ENCODE data around the gene NAP1L4. TPM values are rescaled to one million over a fixed set of nuclear protein-coding genes. Genes with fewer than 3 reads are reported as not detected.

The NAP1L4 gene
- total RNA-seq, 1 donor from 2014 or later = 156 TPM

DNA sequence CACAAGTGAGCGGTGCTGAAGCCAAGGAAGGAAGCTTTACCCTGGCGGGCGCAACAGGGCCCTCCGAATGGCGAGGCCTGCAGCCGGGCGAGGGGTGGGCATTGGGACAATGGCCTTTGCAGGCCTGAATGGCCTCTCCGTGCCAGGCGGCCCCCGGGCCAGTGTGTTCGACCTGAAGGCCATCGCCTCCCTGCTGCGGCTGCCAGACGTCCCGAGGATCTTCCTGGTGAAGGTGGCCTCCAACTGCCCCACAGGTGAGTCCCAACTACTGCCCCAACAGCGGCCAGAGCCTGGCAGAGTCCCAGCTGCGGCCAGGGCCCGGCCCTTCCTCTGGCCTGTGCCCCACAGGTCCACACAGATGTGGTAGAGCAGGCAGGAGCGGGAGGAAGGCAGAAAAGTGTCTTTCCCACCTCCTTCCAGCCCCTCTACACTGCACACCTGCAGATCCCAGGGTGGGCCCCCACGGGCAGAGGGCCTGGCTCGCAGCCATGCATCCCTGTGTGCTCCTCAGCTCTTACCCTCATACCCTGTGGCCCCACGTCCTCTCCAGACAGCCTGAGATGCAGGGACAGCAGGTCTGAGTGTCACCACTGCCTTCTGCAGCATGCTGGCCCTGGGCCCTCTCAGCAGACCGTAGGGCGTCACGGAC lies 74.2 kb downstream of the NAP1L4 start:
- no peak for DNase-seq (ENCODE audit: low read depth)
- no peak overlapping the region for H3K4me3 ChIP-seq (ENCODE audit: low read depth, low read length)
- TF ChIP-seq, protein P1, sequence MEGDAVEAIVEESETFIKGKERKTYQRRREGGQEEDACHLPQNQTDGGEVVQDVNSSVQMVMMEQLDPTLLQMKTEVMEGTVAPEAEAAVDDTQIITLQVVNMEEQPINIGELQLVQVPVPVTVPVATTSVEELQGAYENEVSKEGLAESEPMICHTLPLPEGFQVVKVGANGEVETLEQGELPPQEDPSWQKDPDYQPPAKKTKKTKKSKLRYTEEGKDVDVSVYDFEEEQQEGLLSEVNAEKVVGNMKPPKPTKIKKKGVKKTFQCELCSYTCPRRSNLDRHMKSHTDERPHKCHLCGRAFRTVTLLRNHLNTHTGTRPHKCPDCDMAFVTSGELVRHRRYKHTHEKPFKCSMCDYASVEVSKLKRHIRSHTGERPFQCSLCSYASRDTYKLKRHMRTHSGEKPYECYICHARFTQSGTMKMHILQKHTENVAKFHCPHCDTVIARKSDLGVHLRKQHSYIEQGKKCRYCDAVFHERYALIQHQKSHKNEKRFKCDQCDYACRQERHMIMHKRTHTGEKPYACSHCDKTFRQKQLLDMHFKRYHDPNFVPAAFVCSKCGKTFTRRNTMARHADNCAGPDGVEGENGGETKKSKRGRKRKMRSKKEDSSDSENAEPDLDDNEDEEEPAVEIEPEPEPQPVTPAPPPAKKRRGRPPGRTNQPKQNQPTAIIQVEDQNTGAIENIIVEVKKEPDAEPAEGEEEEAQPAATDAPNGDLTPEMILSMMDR (conservative IDR thresholded peaks at IDR 0.05; ENCODE audit: low read depth, low read length) = no peak

DNA sequence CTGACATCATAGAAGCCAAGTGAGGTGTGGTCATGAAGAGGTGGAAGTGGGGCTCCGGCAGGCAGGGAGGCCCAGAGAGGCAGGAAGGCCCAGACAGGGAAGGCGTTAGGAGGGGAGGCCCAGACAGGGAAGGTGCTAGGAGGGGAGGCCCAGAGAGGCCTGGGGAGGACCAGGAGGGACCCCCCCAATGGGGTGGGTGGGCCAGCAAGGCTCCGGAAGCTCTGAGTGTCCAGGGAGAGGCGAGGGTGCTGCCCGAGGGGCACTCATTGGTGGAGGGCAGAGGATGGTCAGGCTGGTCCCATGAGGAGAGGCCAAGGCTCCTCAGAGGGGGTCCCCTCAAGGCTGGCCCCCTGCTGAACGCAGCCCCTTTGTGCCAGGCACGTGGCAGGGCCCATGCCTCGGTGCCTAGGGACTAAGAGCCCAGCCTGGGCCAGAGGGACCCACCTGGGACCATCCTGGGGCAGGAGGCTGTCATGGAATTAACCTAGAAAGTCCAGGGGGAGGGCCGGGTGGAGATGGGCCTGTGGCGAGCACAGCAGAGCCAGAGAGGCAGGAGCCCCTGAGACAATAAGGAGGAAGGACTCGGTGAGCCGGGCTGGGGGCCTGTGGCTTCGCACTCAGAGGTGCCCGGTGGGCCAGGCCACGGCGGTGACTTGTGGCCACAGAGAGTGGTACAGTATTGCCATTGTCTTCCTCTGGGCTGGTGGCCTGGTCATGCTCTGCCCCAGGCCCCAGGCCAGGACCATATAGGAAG lies 75.1 kb downstream of the NAP1L4 start:
- DNase-seq (ENCODE audit: low read depth) = no peak
- H3K4me3 ChIP-seq (ENCODE audit: low read depth, low read length) = no peak overlapping the region
- TF ChIP-seq, protein P1 (conservative IDR thresholded peaks at IDR 0.05; ENCODE audit: low read depth, low read length) = no peak

DNA sequence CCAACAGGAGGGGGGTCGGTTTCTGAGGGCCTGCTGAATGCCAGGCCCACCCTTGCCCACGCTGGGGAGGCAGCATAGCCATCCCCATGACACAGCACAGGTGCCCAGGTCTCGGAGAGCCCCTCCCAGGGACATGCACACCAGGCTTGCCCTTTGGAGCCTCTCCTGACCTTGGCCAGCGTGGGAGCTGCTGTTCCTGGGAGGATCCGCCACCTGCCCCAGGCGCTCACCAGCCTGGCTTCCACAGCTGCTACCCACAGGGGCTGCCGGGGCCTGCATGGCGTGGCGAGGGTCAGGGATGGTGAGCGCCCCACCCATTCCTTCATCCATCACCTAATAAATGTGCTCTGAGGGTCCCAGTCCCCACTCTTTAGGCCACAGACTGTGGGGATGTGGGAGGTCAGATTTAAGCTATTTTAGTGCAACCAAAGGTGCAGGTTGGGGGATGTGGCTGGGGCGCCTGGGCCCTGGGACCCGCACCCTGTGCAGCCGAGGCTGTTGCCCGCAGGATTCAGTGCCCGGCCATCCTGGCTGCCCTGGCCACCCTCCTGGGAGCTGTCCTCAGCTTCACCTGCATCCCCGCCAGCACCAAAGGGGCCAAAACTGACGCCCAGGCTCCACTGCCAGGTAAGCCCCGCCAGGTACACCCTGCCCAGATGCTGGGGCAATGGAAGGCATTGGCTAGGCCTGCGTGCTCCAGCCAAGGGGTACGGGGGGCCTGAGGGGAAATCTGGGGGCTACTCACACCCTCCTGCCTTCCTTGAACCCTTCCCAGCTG lies 75.8 kb downstream of the NAP1L4 start:
- no peak for DNase-seq (ENCODE audit: low read depth)
- no peak overlapping the region for H3K4me3 ChIP-seq (ENCODE audit: low read depth, low read length)
- TF ChIP-seq, protein P1 (conservative IDR thresholded peaks at IDR 0.05; ENCODE audit: low read depth, low read length) = no peak

DNA sequence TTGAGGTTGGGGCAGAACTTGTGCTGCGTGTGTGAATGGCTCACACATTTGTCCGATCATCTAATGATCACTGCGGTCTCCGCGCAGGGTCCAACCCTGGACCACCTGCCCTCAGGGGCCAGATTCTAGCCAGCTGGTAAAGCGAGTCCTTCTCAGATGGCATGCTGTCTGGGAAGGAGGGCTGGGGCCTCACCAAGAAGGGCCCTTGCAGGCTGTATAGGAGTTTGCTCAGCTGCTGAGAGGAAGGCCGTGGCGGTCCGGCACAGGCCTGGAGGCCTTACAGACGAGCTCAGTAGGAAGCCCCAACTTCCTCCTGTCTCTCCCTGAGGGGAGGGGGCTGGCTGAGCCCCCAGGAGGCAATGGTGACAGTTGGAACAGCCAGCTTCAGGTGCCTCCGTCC lies 76.7 kb downstream of the NAP1L4 start:
- H3K4me3 ChIP-seq (ENCODE audit: low read depth, low read length) = no peak overlapping the region
- TF ChIP-seq, protein P1 (conservative IDR thresholded peaks at IDR 0.05; ENCODE audit: low read depth, low read length) = no peak

DNA sequence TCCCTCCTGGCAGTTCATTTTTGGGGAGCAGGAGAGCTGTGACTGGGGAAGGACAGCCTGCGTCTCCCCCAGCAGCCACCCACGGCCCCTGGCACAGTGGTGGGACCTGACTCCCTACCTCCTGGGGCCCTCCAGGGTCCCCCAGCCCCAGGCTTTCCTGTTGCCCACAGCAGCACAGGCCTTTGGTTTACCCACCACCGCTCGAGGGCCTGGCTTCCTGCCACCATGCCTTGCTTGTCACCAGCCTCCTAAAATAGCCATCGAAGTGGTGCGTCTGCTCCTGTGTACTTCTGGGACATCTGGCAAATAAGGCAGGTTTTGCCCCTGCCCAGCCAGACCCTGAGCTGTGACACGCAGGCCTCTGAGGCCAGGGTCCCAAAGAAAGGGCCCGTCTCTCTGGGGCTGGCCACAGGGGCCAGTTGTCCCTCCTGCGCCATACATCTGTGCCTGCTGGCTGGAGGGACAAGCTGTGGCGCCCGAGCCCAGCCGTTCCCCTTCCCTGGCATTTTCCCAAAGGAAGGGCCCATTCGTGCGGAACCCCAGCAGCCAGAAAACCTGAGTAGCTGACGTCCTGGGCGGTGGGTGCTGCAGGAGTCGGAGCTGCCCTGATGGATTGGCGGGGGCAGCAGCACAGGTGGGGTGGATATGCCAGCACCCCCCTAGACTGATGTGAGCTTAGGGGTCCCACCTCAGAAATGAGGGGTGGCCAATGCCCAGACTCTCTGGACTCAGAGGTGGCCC lies 77.5 kb downstream of the NAP1L4 start:
- TF ChIP-seq, protein P1 (conservative IDR thresholded peaks at IDR 0.05; ENCODE audit: low read depth, low read length) = no peak
- no peak for DNase-seq (ENCODE audit: low read depth)
- H3K4me3 ChIP-seq (ENCODE audit: low read depth, low read length) = no peak overlapping the region

More for the DNA sequence above, 76.7 kb downstream of the NAP1L4 start:
- no peak for DNase-seq (ENCODE audit: low read depth)

DNA sequence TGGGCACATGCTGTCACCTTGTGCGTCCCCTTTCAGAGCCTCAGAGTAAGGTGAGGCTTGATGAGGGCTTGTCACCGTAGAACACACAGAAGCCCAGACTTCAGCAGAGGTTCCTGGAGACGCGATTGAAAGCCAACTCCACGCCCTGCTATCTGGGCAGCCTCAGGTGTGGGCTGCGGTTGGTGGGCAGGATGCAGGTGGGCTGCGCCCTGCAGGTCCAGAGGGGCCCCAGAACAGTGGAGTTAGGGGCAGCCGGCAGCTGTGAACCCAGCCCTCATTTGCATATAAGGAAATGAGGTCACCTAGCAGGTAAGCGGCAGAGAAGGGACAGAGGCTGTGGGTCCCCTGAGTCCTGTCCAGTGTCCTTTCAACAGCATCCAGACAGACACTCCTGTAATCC lies 78.4 kb downstream of the NAP1L4 start:
- no peak for DNase-seq (ENCODE audit: low read depth)
- TF ChIP-seq, protein P1 (conservative IDR thresholded peaks at IDR 0.05; ENCODE audit: low read depth, low read length) = no peak

More for the DNA sequence above, 78.4 kb downstream of the NAP1L4 start:
- no peak overlapping the region for H3K4me3 ChIP-seq (ENCODE audit: low read depth, low read length)

Measured in epithelial cell of proximal tubule (primary cell).